GM12872 (cell line): ENCODE data around the gene KLF5.

Experiments used
- CTCF ChIP-seq: IDR thresholded peaks from 3 replicates; pipeline ENCODE4 v1.5.1; 2011; ENCODE audit warnings: low read depth, mild to moderate bottlenecking, low read length, moderate library complexity; ENCODE audit not compliant: insufficient read depth

Gene KLF5

GRCh38 chr13:73077865-73078264 is 19.1 kb downstream of the KLF5 start:
- TF ChIP-seq CTCF, result no peak

- no peak for TF ChIP-seq CTCF
These were observed 20.6 kb downstream of the KLF5 start for GRCh38 chr13:73079359-73079758.

- no peak for TF ChIP-seq CTCF
These were observed 22.6 kb downstream of the KLF5 start for GRCh38 chr13:73081256-73081915.

GRCh38 chr13:73082471-73082870 is 23.7 kb downstream of the KLF5 start:
- TF ChIP-seq CTCF, result no peak

GRCh38 chr13:73082895-73083294 is 24.1 kb downstream of the KLF5 start:
- no peak for TF ChIP-seq CTCF

- TF ChIP-seq CTCF, result no peak
These were observed 29.6 kb downstream of the KLF5 start for GRCh38 chr13:73088332-73088935.

GRCh38 chr13:73089213-73089612 is 30.4 kb downstream of the KLF5 start:
- TF ChIP-seq CTCF, result no peak
